Measurements from ENCODE around the gene KCNAB2. TPM values are rescaled to one million over a fixed set of nuclear protein-coding genes. Genes with fewer than 3 reads are reported as not detected.
A peak's percentile ranks its signal among the peaks of the same experiment; 100 is the strongest.

Gene KCNAB2
- 18.5 TPM for total RNA-seq
- long read RNA-seq, full-length matches to known transcripts, result 13 of 42 reads
- long read RNA-seq, partial matches to known transcripts, result 5 of 42 reads
- long read RNA-seq, other reads (novel, unspliced or antisense), result 24 of 42 reads

DNA sequence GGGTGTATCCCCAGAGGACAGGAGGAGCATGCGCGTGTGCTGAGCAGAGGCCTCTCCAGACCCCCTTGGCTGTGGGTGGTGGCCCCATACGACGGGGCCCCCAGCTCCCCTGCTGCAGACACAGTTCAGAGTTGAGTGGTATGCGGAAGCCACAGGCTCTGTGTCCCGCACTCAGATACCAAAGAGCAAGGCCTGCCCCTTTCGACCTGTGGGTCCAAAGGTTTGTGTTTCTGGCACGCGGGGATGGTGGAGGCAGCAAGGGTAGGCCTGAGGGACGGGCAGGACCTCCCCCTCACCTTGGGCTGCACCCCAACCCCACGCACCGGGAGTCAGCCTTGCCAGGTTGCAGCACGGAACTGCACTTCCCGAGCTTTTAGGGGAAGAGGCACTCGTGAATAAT, at the start of gene KCNAB2:
Gene KCNAB2, plus strand, starts transcription at position 328 of the 400 bp plus-strand sequence. CDS start 5,649 bp downstream, outside the sequence.
- intact Hi-C loops (cut with micrococcal nuclease), result no loop called here
- peak; percentile 17 for DNase-seq

DNA sequence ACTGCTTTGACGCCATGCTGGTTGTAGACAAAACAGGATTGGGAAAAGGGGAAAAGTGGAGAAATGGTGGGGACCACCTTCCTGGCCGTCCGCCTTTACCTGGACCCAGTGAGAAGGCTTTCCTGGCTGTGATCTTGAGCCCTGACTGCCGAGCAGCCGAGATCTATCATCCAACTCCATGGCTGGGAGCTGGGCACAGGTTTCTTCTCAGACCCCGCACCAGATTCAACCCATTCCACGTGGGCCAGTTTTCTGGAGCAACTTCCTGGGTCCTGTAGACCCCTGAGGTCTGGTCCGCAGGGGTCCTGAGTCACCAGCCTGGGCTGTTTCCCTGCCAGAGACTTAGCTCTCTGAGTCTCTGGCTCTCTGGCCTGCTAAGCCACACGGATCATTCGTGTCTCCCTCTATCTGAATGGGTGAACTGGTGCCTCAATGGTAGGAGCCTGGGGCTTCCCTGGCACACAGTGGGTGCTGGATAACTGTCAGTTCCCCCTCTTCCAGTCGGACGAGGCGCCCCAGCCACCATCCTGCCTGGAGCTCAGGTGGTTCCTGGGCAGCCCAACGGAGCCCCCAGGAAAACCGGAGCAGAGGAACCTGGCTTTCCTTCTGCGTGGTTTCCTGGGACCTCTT, 48.9 kb upstream of the KCNAB2 start:
- intact Hi-C loops (cut with micrococcal nuclease), result no loop called here
- ATAC-seq (no peak), DNase-seq (peak; percentile 13)

More for the DNA sequence above, at the start of gene KCNAB2:
- ATAC-seq, result no peak

DNA sequence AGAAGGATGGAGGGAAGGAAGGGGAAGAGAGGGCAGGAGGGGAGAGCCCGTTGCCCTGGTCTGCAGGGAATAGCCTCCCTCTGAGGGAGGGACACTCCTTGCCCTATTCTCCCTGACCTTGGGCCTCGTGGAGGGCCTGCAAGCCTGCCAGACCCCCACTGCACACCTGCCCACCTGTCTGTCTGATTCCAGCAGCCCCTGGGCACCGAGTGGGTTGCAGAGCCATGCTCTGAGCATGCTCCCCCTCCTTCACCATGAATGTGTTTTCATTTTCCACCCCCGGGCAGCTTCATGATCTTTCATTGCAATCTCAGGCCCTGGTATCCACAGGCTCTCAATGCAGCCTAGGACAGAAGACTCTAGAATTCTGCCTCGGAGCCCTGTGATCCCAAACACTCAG, 48.4 kb upstream of the KCNAB2 start:
- peak; percentile 16 for DNase-seq
- intact Hi-C loops (cut with micrococcal nuclease), result no loop called here
- no peak for ATAC-seq

GRCh38 chr1:5998051-5998905, 47.4 kb upstream of the KCNAB2 start:
- DNase-seq, result peak; percentile 13

GRCh38 chr1:5998906-5999301, 46.8 kb upstream of the KCNAB2 start:
- no peak for ATAC-seq
- intact Hi-C loops (cut with micrococcal nuclease), result no loop called here
- peak; percentile 27 for DNase-seq

More at GRCh38 chr1:5998051-5998905, 47.4 kb upstream of the KCNAB2 start:
- no peak for ATAC-seq
- intact Hi-C loops (cut with micrococcal nuclease), result no loop called here

DNA sequence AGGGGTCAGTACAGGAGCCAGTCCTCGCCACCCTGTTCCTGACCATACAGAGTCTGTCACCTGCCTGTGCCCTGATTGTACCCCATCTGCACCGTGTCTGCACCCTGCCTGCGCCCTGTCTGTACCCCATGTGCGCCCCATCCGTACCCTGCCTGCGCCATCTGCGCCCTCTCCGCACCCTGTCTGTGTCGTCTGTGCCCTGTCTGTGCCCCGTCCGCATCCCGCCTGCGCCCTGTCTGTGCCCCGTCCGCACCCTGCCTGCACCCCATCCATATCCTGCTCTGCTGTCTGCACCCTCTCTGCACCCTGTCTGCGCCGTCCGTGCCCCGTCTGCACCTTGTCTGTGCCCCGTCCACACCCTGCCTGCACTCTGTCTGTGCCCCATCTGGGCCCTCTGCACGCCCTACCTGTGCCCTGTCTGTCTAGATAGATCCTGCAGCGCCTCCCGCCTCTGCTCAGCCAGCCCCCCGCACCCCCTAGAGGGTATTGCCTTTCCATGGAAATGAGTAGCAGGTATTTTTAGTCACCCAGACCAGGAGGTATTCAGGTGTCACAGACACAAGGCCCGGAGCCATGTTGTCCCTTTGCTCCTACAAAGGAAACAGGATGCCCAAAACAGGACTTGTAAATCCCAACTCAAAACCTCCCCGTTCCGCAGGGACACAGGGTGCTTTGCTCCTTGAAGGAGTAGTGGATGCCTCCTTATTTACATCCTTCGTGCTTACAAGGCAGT, 45.8 kb upstream of the KCNAB2 start:
- no peak for ATAC-seq
- DNase-seq, result peak; percentile 53
- intact Hi-C loops (cut with micrococcal nuclease), result no loop called here

GRCh38 chr1:6000444-6001288, 45.0 kb upstream of the KCNAB2 start:
- DNase-seq (peak; percentile 14), ATAC-seq (no peak)
- intact Hi-C loops (cut with micrococcal nuclease), result no loop called here

DNA sequence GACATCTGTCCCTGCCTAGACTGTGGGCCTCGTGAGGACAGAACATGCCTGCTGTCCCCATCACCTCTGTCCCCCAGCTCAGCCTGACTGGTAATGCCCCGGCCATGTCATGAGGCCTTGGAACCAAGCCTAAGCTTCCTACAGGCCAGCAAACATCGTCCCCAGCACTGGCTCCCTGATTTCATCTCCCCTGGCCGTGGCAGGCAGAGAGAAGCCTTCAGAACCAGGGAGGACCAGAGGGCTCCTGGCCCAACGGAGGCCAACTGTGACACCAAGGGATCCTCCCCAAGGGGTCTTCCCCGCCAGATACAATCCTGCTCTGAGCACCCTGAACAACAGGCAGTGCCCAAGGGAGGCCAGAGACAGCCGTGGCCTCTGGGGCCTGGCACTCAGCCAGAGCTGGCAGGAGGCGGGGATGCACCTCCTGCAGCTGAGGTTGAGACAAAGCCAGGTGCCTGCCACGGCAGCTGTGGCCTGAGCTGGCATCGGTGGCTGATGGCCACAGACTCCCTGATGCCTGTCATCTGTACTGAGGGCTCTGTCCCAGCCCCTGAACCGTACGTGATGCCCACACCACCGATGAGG, 43.6 kb upstream of the KCNAB2 start:
- ATAC-seq, result peak; percentile 50
- intact Hi-C loops (cut with micrococcal nuclease), result no loop called here

GRCh38 chr1:6002714-6003501, 42.8 kb upstream of the KCNAB2 start:
- intact Hi-C loops (cut with micrococcal nuclease), result no loop called here
- ATAC-seq (peak; percentile 81), DNase-seq (peak; percentile 85)

More for the DNA sequence above, 43.6 kb upstream of the KCNAB2 start:
- peak; percentile 81 for DNase-seq

GRCh38 chr1:6003568-6004411, 41.9 kb upstream of the KCNAB2 start:
- peak; percentile 8 for DNase-seq
- intact Hi-C loops (cut with micrococcal nuclease), result no loop called here
- ATAC-seq, result no peak

- ATAC-seq (no peak), DNase-seq (no peak)
- intact Hi-C loops (cut with micrococcal nuclease), result no loop called here
Observed at GRCh38 chr1:6004412-6005123, 41.1 kb upstream of the KCNAB2 start.

GRCh38 chr1:6005276-6005917, 40.3 kb upstream of the KCNAB2 start:
- DNase-seq (peak; percentile 23), ATAC-seq (no peak)
- intact Hi-C loops (cut with micrococcal nuclease), result no loop called here

- peak; percentile 80 for DNase-seq
- ATAC-seq, result peak; percentile 57
- intact Hi-C loops (cut with micrococcal nuclease), result no loop called here
Observed at GRCh38 chr1:6006882-6007281, 38.8 kb upstream of the KCNAB2 start.

- DNase-seq (no peak), ATAC-seq (no peak)
- intact Hi-C loops (cut with micrococcal nuclease), result no loop called here
Observed at GRCh38 chr1:6007318-6008083, 38.2 kb upstream of the KCNAB2 start.

- ATAC-seq (no peak), DNase-seq (no peak)
- intact Hi-C loops (cut with micrococcal nuclease), result no loop called here
Observed at GRCh38 chr1:6008084-6008415, 37.6 kb upstream of the KCNAB2 start.
